Right lobe of liver (tissue), 4 donors: ENCODE results near the gene MCF2L2.

Experiments used
- CTCF ChIP-seq, 4 donors: fragments of 200-600 bp in 3 of 4; fragments of 450-650 bp in 1 of 4; IDR thresholded peaks; one replicate each; pipeline versions ENCODE4 v1.5.1 to v1.8.0; 2016 to 2022; ENCODE audit warnings: antibody characterized with exemption in 4 of 4, mild to moderate bottlenecking in 2 of 4
- POLR2A ChIP-seq: fragments of 450-650 bp; IDR thresholded peaks from one replicate; pipeline ENCODE4 v1.6.1; 2017; ENCODE audit warnings: antibody characterized with exemption, mild to moderate bottlenecking
- donor health status: DM: no; HTN: no; CAD: no.
- donor health status: DM: no; HTN: no; CAD: no.
- donor health status: DM: no; HTN: yes; CAD: no.

- no peak for TF ChIP-seq POLR2A
- TF ChIP-seq CTCF (IDR thresholded peaks at IDR 0.05), result no peak
Measured at GRCh38 chr3:183375337-183375736, 53.1 kb downstream of the MCF2L2 start.
